ENCODE data around the gene SSR4. TPM values are rescaled to one million over a fixed set of nuclear protein-coding genes. Genes with fewer than 3 reads are reported as not detected.

SSR4 gene
- total and polyA plus RNA-seq, 2 of the 13 experiments (the other 11 are each of a cell fraction or from before 2014, with no cell fraction given): 214 to 288 TPM

GRCh38 chrX:153778181-153778580 is 16.3 kb upstream of the SSR4 start:
- intact Hi-C loops (cut with micrococcal nuclease; ENCODE audit: unreplicated experiment) (no loop called here), in situ Hi-C loops (cut with HindIII; ENCODE audit: extremely low pct_ligation_motif_present, low pct_unique_long_range_greater_than_20kb) (no loop called here)
- no peaks in the 10 kb centered on the region for H3K36me3 ChIP-seq (replicated peaks in 1 of 2; ENCODE audit: control insufficient read depth in 1 of 2, insufficient read depth in 2 of 2, low read length in 2 of 2)
- no peaks in the 10 kb centered on the region for H3K4me1 ChIP-seq (ENCODE audit: insufficient read depth, low read length)
- DNase-seq (ENCODE audit: low spot score) (no peak), FAIRE-seq (no peak), ATAC-seq (no peak)
- no peak overlapping the region for H2AFZ ChIP-seq (ENCODE audit: low read length)
- no TSS peak for BruUV-seq (replicated peaks)
- no CpG with 5 or more reads among the region's 17 CpGs for WGBS (ENCODE audit: low lambda C conversion rate)
- H3K79me2 ChIP-seq (ENCODE audit: insufficient read depth, low read length): no peaks in the 10 kb centered on the region
- H3K9me3 ChIP-seq (ENCODE audit: low read length): no peaks in the 10 kb centered on the region
- no peak for TF ChIP-seq ZNF788 (CRISPR knock-in tag; IDR thresholded peaks at IDR 0.05; ENCODE audit: borderline replicate concordance)
- no peak for TF ChIP-seq ZNF251 (CRISPR knock-in tag; IDR thresholded peaks at IDR 0.05)
- TF ChIP-seq ZNF580 (CRISPR knock-in tag; IDR thresholded peaks at IDR 0.05; ENCODE audit: borderline replicate concordance, low read depth): no peak
- TF ChIP-seq EP300 (IDR thresholded peaks at IDR 0.05; ENCODE audit: low read depth in 2 of 2, low read length in 2 of 2): no peak
- no peak for TF ChIP-seq EP300 (CRISPR knock-in tag; IDR thresholded peaks at IDR 0.05; ENCODE audit: borderline replicate concordance)
- TF ChIP-seq GTF3A (CRISPR knock-in tag; conservative IDR thresholded peaks at IDR 0.05): no peak
- no peak for TF ChIP-seq ZNF891 (CRISPR knock-in tag; IDR thresholded peaks at IDR 0.05)
- TF ChIP-seq ZBTB42 (CRISPR knock-in tag; IDR thresholded peaks at IDR 0.05): no peak
- TF ChIP-seq MAFK (conservative IDR thresholded peaks at IDR 0.05 in 1 of 2, IDR thresholded peaks at IDR 0.05 in 1 of 2; ENCODE audit: low read length in 2 of 2): no peak
- TF ChIP-seq DR1 (CRISPR knock-in tag; IDR thresholded peaks at IDR 0.05): no peak
- no peak for TF ChIP-seq TAF15 (IDR thresholded peaks at IDR 0.05; ENCODE audit: low read depth, low read length, poor library complexity, severe bottlenecking)
- TF ChIP-seq ZNF674 (CRISPR knock-in tag; IDR thresholded peaks at IDR 0.05; ENCODE audit: low read depth): no peak
- TF ChIP-seq ARID2 (CRISPR knock-in tag; IDR thresholded peaks at IDR 0.05; ENCODE audit: borderline replicate concordance): no peak
- TF ChIP-seq RBAK (CRISPR knock-in tag; IDR thresholded peaks at IDR 0.05): no peak
- no peak overlapping the region for H3K4me3 ChIP-seq (replicated peaks in 1 of 3; ENCODE audit: insufficient read depth in 1 of 3, low read depth in 2 of 3, low read length in 3 of 3)
- H4K20me1 ChIP-seq (ENCODE audit: insufficient read depth, low read length): no peaks in the 10 kb centered on the region
- H3K27me3 ChIP-seq (ENCODE audit: control insufficient read depth in 1 of 2, insufficient read depth in 2 of 2, low read length in 2 of 2): no peaks in the 10 kb centered on the region
- POLR2A ChIA-PET: no interaction called here
- no peak overlapping the region for H3K27ac ChIP-seq (ENCODE audit: extremely low read length, insufficient read depth, low read length)
- no peak overlapping the region for H3K4me2 ChIP-seq (ENCODE audit: low read depth, low read length)
- no peak overlapping the region for H3K9ac ChIP-seq (ENCODE audit: insufficient read depth, low read depth, low read length)
- CTCF ChIA-PET (ENCODE audit: low intra/inter-chr PET ratio, low total read pairs): no interaction called here
